GM21717 (cell line): Measurements from ENCODE around the gene SLC29A3.
"Not testable (repeated sequence)": the region's sequence is repeated elsewhere in the genome, so short reads cannot be mapped to it uniquely, and the experiment has no call there.

Source experiments
- ATAC-seq: cut with Tn5 transposase; IDR thresholded peaks from one replicate; pipeline ENCODE4 v1.9.1; 2021; ENCODE audit warnings: mild to moderate bottlenecking, moderate library complexity; ENCODE audit not compliant: unreplicated experiment

The SLC29A3 gene

GRCh38 chr10:71344993-71345480 is 26.0 kb downstream of the SLC29A3 start:
- ATAC-seq = no peak

GRCh38 chr10:71345694-71346093 is 26.6 kb downstream of the SLC29A3 start:
- ATAC-seq = no peak

DNA sequence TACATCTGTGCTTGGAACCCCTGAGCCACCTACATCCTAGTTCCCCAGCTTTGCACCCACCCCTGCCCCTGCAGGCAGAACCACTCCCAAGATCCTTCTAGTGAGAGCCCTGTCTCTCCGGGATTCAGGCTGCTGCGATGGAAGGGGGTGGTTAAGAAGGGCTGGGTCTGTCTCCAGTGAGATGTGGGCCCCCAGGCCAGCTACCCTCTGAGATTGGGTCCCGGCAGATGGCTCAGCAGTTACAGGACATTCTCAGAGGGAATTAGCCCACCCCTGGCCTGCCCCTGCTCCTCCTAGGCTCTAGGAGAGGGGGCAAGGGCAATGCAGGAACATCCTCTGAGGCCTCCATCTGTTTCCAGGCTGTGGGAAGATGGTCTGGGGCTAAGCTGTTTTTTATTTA is 27.7 kb downstream of the SLC29A3 start:
- no peak for ATAC-seq

GRCh38 chr10:71347587-71348395 is 28.7 kb downstream of the SLC29A3 start:
- no peak for ATAC-seq

DNA sequence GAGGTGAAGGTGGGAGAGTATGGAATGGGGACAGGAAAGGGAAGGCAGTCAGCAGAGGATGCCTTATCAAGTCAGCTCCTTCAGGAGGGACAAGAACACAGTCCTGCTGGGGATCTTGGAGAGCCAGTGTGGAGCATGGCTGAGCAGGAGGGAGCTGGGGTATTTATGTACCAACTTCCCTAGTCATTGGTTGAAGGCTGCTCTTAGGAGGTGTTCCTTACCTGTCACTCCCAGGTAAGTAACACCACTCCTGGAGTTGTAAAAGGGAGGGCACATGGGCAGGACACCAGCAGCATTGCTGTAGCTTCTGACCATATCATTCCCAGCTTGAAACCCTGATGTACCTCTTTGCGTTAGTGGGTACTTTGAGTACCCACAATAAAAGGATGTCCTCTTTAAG is 29.8 kb downstream of the SLC29A3 start:
- ATAC-seq = no peak

DNA sequence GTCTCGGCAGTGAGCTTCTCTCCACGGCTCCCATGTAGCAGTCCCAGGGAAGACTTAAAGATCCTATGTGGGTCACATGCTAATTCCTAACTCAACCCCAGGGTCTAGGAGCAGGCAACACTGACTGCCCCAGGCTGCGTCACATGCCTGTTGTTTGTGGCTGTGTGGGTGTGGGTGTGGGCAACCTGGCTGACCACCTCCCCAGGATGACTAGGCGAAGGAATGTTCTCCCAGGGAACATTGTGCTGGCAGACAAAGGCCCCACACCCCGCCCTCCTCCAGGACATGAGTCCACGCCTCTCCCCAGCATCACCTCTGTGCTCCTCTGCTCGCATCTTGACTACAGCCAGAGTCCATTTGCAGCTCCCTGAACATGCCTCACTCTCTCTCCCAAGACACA is 30.3 kb downstream of the SLC29A3 start:
- no peak for ATAC-seq

GRCh38 chr10:71351087-71351486 is 32.0 kb downstream of the SLC29A3 start:
- no peak for ATAC-seq

DNA sequence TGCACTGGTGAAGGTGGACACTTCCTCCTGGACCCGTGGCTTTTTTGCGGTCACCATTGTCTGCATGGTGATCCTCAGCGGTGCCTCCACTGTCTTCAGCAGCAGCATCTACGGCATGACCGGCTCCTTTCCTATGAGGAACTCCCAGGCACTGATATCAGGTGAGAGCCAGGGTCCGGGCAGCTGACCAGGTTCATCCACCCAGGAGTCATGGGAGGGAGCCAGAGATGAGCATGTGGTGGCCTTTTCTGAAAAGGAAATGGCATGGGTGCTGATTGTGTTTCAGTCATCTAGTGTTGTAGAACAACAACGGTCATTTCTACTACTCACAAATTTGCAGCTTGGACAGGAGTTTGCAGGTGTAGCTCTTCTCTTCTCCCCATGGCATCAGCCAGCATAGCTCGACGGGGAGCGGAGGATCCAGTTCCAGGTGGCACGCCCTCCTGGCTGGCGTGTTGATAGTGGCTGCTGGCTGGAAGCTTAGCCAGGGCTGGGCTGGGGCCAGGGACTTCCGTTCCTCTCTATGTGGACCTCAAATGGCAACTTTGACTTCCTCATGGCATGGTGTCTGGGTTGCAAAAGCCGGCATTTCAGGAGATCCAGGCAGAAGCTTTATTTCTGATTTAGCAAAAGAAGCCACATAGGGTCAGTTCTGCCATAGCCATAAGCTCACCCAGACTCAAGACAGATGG is 32.7 kb downstream of the SLC29A3 start:
- no peak for ATAC-seq

DNA sequence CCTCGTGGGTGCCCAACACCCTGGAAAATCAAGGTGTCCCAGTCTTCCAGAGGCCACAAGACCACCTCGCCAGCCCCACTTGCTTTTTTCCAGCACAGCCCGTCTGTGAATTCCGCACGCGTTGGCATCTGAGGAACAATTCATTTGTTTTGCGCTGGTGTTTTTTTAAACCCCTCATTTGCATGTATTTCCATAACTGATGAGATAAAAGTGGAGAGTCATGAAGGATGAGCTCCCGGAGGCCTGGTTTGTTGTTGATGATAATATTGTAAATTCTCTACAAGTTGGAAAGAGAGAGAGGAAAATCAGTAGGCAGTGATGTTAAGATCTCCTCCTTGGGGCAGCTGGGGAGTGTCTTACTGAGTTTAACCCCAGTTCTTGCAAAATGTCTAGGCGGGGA is 34.6 kb downstream of the SLC29A3 start:
- ATAC-seq = no peak

DNA sequence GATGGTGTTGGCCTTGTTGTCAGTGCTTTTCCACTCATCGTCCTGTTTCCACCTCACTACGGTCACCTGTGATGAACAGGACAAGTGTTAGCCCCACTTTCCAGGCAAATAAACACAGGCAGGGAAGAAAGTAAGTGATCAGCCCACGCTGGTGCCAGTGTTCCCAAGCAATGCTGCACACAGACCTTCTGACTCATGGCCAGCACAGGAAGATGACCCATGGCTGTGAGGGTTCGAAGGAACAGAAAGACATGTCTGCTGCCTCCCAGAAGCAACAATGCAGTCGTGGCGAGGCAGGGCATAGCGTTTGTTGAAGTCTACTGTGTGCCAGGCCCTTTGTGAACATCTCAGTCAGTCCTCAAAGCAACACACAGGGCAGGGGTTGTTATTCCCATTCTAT is 35.7 kb downstream of the SLC29A3 start:
- ATAC-seq = no peak

DNA sequence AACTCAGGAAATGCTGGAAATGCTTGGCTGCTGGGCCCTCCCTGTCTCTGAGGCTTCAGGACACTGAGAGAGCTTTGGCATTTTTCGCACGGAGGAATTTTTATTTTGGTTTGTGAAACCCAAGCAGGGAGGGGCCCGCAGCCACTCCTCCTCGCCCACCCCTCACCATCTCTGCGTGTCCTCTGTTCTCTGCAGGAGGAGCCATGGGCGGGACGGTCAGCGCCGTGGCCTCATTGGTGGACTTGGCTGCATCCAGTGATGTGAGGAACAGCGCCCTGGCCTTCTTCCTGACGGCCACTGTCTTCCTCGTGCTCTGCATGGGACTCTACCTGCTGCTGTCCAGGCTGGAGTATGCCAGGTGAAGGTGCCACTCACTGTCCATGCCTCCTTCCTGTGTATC is 36.8 kb downstream of the SLC29A3 start:
- ATAC-seq = no peak

- ATAC-seq = no peak
These were observed 38.8 kb downstream of the SLC29A3 start for GRCh38 chr10:71357792-71358265.

GRCh38 chr10:71358277-71358676 is 39.2 kb downstream of the SLC29A3 start:
- ATAC-seq = no peak

GRCh38 chr10:71358906-71359305 is 39.8 kb downstream of the SLC29A3 start:
- not testable (repeated sequence) for ATAC-seq

GRCh38 chr10:71359364-71360046 is 40.4 kb downstream of the SLC29A3 start:
- peak; percentile 50 for ATAC-seq

DNA sequence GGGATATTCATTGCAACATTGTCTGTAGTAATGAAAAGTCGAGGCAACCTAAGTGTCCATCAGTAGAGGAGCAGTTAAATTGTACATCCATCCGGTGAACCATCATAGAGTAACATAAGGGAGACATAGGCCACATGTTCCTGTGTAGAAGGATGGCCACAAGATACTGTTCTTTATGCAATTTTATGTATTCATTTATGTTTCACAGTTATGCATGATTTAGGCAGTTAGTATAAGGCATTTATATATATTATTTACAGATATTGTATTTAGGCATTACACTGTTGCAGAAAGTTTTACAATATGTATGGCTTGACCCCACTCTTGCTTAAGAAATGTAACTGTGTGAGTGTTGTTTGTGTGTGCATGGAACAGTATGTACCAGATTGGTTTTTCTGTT is 41.7 kb downstream of the SLC29A3 start:
- no peak for ATAC-seq

GRCh38 chr10:71361581-71361980 is 42.5 kb downstream of the SLC29A3 start:
- no peak for ATAC-seq

DNA sequence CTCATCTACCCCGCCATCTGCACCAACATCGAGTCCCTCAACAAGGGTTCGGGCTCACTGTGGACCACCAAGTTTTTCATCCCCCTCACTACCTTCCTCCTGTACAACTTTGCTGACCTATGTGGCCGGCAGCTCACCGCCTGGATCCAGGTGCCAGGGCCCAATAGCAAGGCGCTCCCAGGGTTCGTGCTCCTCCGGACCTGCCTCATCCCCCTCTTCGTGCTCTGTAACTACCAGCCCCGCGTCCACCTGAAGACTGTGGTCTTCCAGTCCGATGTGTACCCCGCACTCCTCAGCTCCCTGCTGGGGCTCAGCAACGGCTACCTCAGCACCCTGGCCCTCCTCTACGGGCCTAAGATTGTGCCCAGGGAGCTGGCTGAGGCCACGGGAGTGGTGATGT is 43.1 kb downstream of the SLC29A3 start:
- no peak for ATAC-seq

DNA sequence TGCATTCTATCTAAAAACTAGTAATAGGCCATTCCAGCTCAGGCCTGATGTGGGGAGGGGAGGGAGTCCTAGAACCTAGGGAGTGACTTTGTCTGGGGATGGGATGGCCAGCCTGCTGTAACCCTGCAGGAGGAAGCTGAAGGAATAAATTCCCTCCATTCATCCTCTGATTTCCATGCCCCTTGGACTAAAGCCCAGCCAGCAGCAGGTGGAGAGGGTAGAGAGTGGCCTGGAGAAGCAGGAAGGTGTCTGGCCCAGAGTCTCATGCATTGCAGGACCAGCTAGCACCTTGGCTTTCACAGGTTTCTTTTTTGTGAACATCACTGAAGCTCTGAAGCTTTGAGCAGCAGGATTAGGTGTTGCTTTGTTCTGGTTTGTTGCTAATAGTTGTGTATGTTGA is 44.9 kb downstream of the SLC29A3 start:
- ATAC-seq = no peak

DNA sequence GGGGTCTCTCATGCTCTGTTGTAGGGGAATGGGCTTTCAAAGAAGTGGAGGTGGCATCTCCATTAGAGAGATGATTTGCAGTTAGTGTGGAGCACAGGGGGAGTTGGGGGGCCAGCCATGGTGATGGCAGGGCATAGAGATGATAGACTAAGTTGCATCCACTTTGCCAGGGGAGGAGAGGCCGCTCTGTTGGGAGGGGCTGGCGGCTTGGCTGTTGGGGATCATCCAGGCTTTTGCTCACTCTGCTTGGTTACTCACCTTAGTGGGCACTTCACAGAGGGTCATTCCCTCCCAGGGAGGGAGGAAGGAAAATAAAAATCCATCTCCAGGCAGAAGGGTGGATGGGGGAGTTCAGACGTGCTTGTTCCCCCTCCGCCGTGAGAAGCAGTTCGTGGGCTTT is 46.3 kb downstream of the SLC29A3 start:
- no peak for ATAC-seq

DNA sequence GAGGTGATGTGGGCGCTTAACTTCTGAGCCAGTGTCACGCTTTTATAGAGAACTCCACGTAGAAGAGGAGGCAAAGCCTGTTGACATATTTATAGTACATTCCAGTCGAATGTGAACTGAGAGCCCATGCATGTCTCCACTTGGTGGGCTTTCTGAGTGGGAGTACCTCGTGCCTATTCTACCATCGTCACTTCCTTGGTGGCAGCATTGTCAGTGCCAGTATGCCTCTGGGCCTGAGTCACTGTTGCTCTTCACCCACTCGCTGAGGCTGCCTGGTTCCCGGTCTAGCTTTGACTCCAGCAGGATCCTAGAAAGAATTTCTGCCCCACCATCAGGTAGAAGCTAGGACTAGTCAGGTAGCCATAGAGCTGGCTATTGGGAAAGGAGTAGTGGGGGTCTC is 47.6 kb downstream of the SLC29A3 start:
- ATAC-seq = no peak

GRCh38 chr10:71367271-71367670 is 48.2 kb downstream of the SLC29A3 start:
- ATAC-seq = no peak
